K562 (cell line): ENCODE data around the gene NLRP10. TPM values are rescaled to one million over a fixed set of nuclear protein-coding genes. Genes with fewer than 3 reads are reported as not detected.

Source experiments
- ATAC-seq: fragments of 200-7000 bp; cut with Tn5 transposase; 3 replicates; pipeline ENCODE4 v1.9.1; 2020; ENCODE audit warnings: moderate library complexity
- BruUV-seq: library from RNA; stranded (reverse); fragments of 400-500 nt; replicated peaks from 2 replicates; lab custom pipeline; 2021; lab: Mats Ljungman, UMichigan
- CTCF ChIA-PET: fragments of 300-600 bp; formaldehyde crosslinking; extraction: SDS; loops from one replicate; lab custom pipeline; 2021; ENCODE audit warnings: low intra/inter-chr PET ratio; lab: Yijun Ruan, JAX
- POLR2A ChIA-PET: fragments of 300-600, 350-650 bp; sonication (Branson Sonifier 250); formaldehyde crosslinking; extraction: SDS; loops from one replicate; lab custom pipeline; 2021; ENCODE audit warnings: antibody characterized with exemption, inconsistent platforms; lab: Yijun Ruan, JAX
- DNase-seq, 4 experiments: peaks; one replicate each; pipeline versions ENCODE4 v3.0.0 to v3.0.0-alpha.2; 2011 to 2018; ENCODE audit warnings: low spot score in 3 of 4, mixed read lengths in 3 of 4; ENCODE audit errors: extremely low read depth in 1 of 4
- FAIRE-seq: peaks from 2 replicates; lab custom pipeline; 2011; peaks lifted over from hg19 to GRCh38; lab: Jason Lieb, UNC
- H2AFZ ChIP-seq: 2 replicates; pipeline ENCODE4 v1.6.0; 2011; ENCODE audit warnings: low read depth, low read length, control low read depth, inconsistent platforms
- H3K27ac ChIP-seq: fragments of 200-600 bp; 3 replicates; pipeline ENCODE4 v1.8.0; 2011; ENCODE audit warnings: low read depth, mild to moderate bottlenecking, control low read depth, inconsistent platforms, low read length, moderate library complexity, mixed read lengths; ENCODE audit errors: extremely low read depth
- H3K27me3 ChIP-seq, 2 experiments: fragments of 300-600 bp in 1 of 2; 2 replicates in 1 of 2; 3 replicates in 1 of 2; pipeline versions ENCODE4 v1.6.0 to v1.8.0; 2011; ENCODE audit warnings: inconsistent platforms in 2 of 2, low read length in 2 of 2, mild to moderate bottlenecking in 1 of 2, mixed read lengths in 1 of 2, moderate library complexity in 1 of 2; ENCODE audit not compliant: control insufficient read depth in 2 of 2, insufficient read depth in 2 of 2
- H3K36me3 ChIP-seq: fragments of 300-600 bp; 3 replicates; pipeline ENCODE4 v1.8.0; 2011; ENCODE audit warnings: mild to moderate bottlenecking, low read length, inconsistent platforms; ENCODE audit not compliant: control insufficient read depth, insufficient read depth
- H3K4me1 ChIP-seq, 2 experiments: fragments of 200-600 bp in 1 of 2; replicated peaks in 1 of 2; 2 replicates in 1 of 2; 3 replicates in 1 of 2; pipeline versions ENCODE4 v1.5.1 to v1.8.0; 2011; ENCODE audit warnings: inconsistent platforms in 2 of 2, low read length in 2 of 2, mild to moderate bottlenecking in 1 of 2, mixed read lengths in 1 of 2, moderate library complexity in 1 of 2; ENCODE audit not compliant: control insufficient read depth in 2 of 2, insufficient read depth in 2 of 2
- H3K4me2 ChIP-seq: 2 replicates; pipeline ENCODE4 v1.6.1; 2011; ENCODE audit warnings: low read length, control low read depth, inconsistent platforms, mixed read lengths; ENCODE audit not compliant: insufficient read depth
- H3K4me3 ChIP-seq: fragments of 200-600 bp; sonication (generic), shearing (Covaris generic); 2 replicates; pipeline ENCODE4 v1.5.1; 2016; ENCODE audit warnings: control low read depth, inconsistent platforms
- H3K79me2 ChIP-seq: fragments of 200-600 bp; 3 replicates; pipeline ENCODE4 v1.8.0; 2011; ENCODE audit warnings: low read length, inconsistent platforms; ENCODE audit not compliant: control insufficient read depth, insufficient read depth
- H3K9ac ChIP-seq, 2 experiments: 2 replicates each; pipeline versions ENCODE4 v1.6.0 to v1.6.1; 2011; ENCODE audit warnings: low read depth in 2 of 2, low read length in 2 of 2, control low read depth in 1 of 2, inconsistent platforms in 1 of 2, mild to moderate bottlenecking in 1 of 2, mixed read lengths in 1 of 2; ENCODE audit not compliant: insufficient read depth in 1 of 2
- H3K9me1 ChIP-seq: one replicate; pipeline ENCODE4 v1.6.0; 2011; ENCODE audit warnings: inconsistent platforms, mild to moderate bottlenecking, low read length, moderate library complexity; ENCODE audit not compliant: control insufficient read depth, insufficient read depth
- H3K9me3 ChIP-seq: replicated peaks from 2 replicates; pipeline ENCODE4 v1.5.1; 2011; ENCODE audit warnings: low read depth, low read length, inconsistent platforms; ENCODE audit not compliant: control insufficient read depth, insufficient read depth
- H4K20me1 ChIP-seq: replicated peaks from 2 replicates; pipeline ENCODE4 v1.6.1; 2011; ENCODE audit warnings: low read length, inconsistent platforms, mixed read lengths; ENCODE audit not compliant: control insufficient read depth, insufficient read depth
- ERF ChIP-seq: fragments of 450-650 bp; formaldehyde crosslinking; IDR thresholded peaks from 2 replicates; pipeline ENCODE4 v1.4.0; 2020; ENCODE audit warnings: mild to moderate bottlenecking, mixed read lengths
- JUNB ChIP-seq: fragments of 450-650 bp; formaldehyde crosslinking; conservative IDR thresholded peaks from 2 replicates; pipeline ENCODE4 v1.4.0; 2020; ENCODE audit warnings: mild to moderate bottlenecking
- KAT7 ChIP-seq: sonication (generic); formaldehyde crosslinking; IDR thresholded peaks from 2 replicates; pipeline ENCODE4 v1.8.0; 2022; ENCODE audit warnings: missing genetic modification reagents, mild to moderate bottlenecking, borderline replicate concordance
- MAFF ChIP-seq: IDR thresholded peaks from 2 replicates; pipeline ENCODE4 v1.6.1; 2012; ENCODE audit warnings: low read length, improper control_type of control experiment
- MCM7 ChIP-seq, 2 experiments: fragments of 450-650 bp; IDR thresholded peaks; 2 replicates each; pipeline ENCODE4 v1.6.1; 2016 to 2018
- NBN ChIP-seq: fragments of 450-650 bp; IDR thresholded peaks from 2 replicates; pipeline ENCODE4 v1.6.1; 2016; ENCODE audit warnings: low read depth, mild to moderate bottlenecking
- RNF2 ChIP-seq: sonication (generic); IDR thresholded peaks from 2 replicates; pipeline ENCODE4 v1.6.1; 2016
- U2AF2 ChIP-seq: fragments of 200-400 bp; formaldehyde crosslinking; optimal IDR thresholded peaks from 2 replicates; pipeline ENCODE3; 2017; ENCODE audit warnings: low read depth, mild to moderate bottlenecking, low read length
- ZNF274 ChIP-seq: IDR thresholded peaks from 2 replicates; pipeline ENCODE4 v1.6.1; 2011; ENCODE audit warnings: low read depth, mild to moderate bottlenecking, low read length, moderate library complexity, borderline replicate concordance
- ZNF384 ChIP-seq: IDR thresholded peaks from 2 replicates; pipeline ENCODE4 v1.6.1; 2012; ENCODE audit warnings: low read depth, low read length, improper control_type of control experiment
- ZNF707 ChIP-seq: fragments of 250-450 bp; sonication (Bioruptor Pico); conservative IDR thresholded peaks from 2 replicates; pipeline ENCODE4 v1.8.0; 2022; ENCODE audit warnings: inconsistent platforms, mild to moderate bottlenecking, moderate library complexity
- WGBS: fragments of 100-300 bp; shearing (Covaris generic); methylation state at CpG from one replicate; pipeline ENCODE4 v1.1.6; 2016; ENCODE audit warnings: low coverage, mixed read lengths; ENCODE audit not compliant: insufficient coverage; ENCODE audit errors: missing lambda C conversion rate; 5-methylcytosine and 5-hydroxymethylcytosine counted together
- in situ Hi-C: fragments of 300-500 bp; cut with MboI; formaldehyde crosslinking; loops from 4 replicates; pipeline ENCODE4 v1.15.0; 2018; ENCODE audit warnings: inconsistent platforms, mixed read lengths
- intact Hi-C: fragments of 100-400 bp; cut with micrococcal nuclease; formaldehyde crosslinking; loops from 2 replicates; pipeline ENCODE4 v1.14.2; 2022
- polyA plus RNA-seq, 8 experiments: library from polyadenylated mRNA; depleted of rRNA in 4 of 8; stranded (reverse) in 5 of 8; unstranded in 3 of 8; fragments of >200 nt; fragmentation: Nextera tagmentation in 2 of 8; fragmentation: Illumina TruSeq in 1 of 8; extraction: Ambion mirVana in 2 of 8; extraction: Trizol in 1 of 8; gene quantifications; 2 replicates each; pipeline versions ENCODE4 v1.2.1 to v1.2.3, GENCODE V29; 2011 to 2014; ENCODE audit warnings: inconsistent platforms in 1 of 8, missing spikeins in 1 of 8
- total RNA-seq, 7 experiments: library from RNA; depleted of rRNA in 6 of 7; stranded (reverse); fragments of >200 nt in 6 of 7; fragmentation: Illumina TruSeq in 2 of 7; extraction: Trizol in 2 of 7; gene quantifications; 2 replicates each; pipeline versions ENCODE4 v1.2.1 to v1.2.3, GENCODE V29; 2011 to 2021; ENCODE audit warnings: low replicate concordance in 1 of 7
- TF ChIP-seq, protein P1 (sequence below): sonication (generic); formaldehyde crosslinking; IDR thresholded peaks from 2 replicates; pipeline ENCODE4 v1.8.1; 2023; ENCODE audit warnings: mild to moderate bottlenecking, missing genetic modification reagents
- TF ChIP-seq, protein P2 (sequence below): fragments of 250-450 bp; sonication (Bioruptor Pico); IDR thresholded peaks from 2 replicates; pipeline ENCODE4 v1.5.0; 2020; ENCODE audit warnings: mild to moderate bottlenecking

The NLRP10 gene
- total and polyA plus RNA-seq, 9 of the 15 experiments (the other 6 are each of a cell fraction or from before 2014, with no cell fraction given), result 0.04 to 0.14 (median 0.09) TPM; not detected in 6

DNA sequence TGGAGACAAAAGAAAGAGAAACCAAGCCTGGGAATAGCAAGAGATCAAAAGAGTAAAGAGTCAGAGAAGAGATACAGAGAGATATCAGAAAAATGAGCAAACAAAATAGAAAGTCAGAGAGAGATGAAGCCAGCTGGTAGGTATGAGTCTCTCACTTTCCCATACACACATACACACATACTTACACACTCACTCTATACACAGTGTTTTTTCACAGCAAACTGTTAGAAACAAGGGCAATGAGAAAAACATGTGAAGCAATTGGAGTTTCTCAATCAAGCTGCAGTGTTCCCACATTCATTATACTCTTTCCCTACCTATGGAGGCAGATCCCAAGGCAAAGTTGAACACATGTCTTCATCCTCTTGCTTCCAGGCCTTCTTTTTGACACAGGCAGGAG is 2.6 kb upstream of the NLRP10 start:
- ChIA-PET POLR2A (no interaction called here), CTCF (no interaction called here)
- Histone ChIP-seq H3K4me2 (no peak overlapping the region), H3K9me1 (no peaks in the 10 kb centered on the region), H2AFZ (no peak overlapping the region), H3K27ac (no peak overlapping the region), H3K4me3 (no peak overlapping the region), H3K9ac (no peak overlapping the region), H3K36me3 (no peaks in the 10 kb centered on the region), H3K9me3 (no peaks in the 10 kb centered on the region), H4K20me1 (no peaks in the 10 kb centered on the region), H3K79me2 (no peaks in the 10 kb centered on the region), H3K27me3 (no peaks in the 10 kb centered on the region), H3K4me1 (0 out of 5 replicates have a peak, but pooled peaks cover 0 to 2% of the 10 kb centered on the region in 2 experiments)
- intact Hi-C loops (no loop called here), in situ Hi-C loops (no loop called here)
- ATAC-seq (no peak), DNase-seq (no peak), FAIRE-seq (no peak)
- TF ChIP-seq MCM7 (IDR thresholded peaks at IDR 0.05) (no peak), NBN (no peak), MAFF (no peak), ERF (CRISPR knock-in tag) (no peak), U2AF2 (no peak), ZNF274 (no peak), RNF2 (no peak), KAT7 (CRISPR knock-in tag) (no peak)
- no TSS peak for BruUV-seq

DNA sequence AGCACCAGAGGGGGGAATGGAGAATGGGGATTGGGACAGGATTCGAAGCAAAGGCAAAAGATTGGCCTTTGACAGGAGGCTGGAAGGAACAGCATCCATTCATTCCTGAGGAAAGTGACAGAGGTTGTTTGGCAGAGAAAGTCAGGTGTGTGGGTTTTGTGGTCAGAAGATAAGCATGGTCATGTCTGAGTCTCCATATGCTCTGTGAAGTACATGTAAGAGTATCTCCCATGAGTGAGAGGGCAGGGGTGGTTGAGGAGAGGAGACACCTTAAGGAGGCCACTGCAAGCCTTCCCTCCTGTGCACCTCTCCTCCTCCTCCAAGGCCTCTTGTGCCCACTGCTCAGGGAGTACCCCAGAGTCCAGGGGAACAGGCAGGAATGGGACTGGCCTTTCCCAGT is 1.9 kb upstream of the NLRP10 start:
- Histone ChIP-seq H3K4me1 (peaks cover 0 to 3% of the 10 kb centered on the region in 2 experiments; a peak in 1 of 5 replicates), H3K36me3 (no peaks in the 10 kb centered on the region), H3K4me3 (no peak overlapping the region), H3K9ac (no peak overlapping the region), H3K27ac (no peak overlapping the region), H3K79me2 (no peaks in the 10 kb centered on the region), H4K20me1 (no peaks in the 10 kb centered on the region), H2AFZ (no peak overlapping the region), H3K4me2 (no peak overlapping the region), H3K9me3 (no peaks in the 10 kb centered on the region), H3K27me3 (no peaks in the 10 kb centered on the region), H3K9me1 (no peaks in the 10 kb centered on the region)
- ATAC-seq (no peak; the same call in 2 of the 3 replicates), DNase-seq (no peak), FAIRE-seq (no peak)
- BruUV-seq, result no TSS peak
- WGBS, result 0% methylated on average over 1 of the region's 1 CpG
- intact Hi-C loops (no loop called here), in situ Hi-C loops (no loop called here)
- ChIA-PET POLR2A (no interaction called here), CTCF (no interaction called here)
- TF ChIP-seq JUNB (CRISPR knock-in tag) (no peak), ZNF384 (no peak), ZNF707 (CRISPR knock-in tag) (no peak)
- TF ChIP-seq, protein P1, sequence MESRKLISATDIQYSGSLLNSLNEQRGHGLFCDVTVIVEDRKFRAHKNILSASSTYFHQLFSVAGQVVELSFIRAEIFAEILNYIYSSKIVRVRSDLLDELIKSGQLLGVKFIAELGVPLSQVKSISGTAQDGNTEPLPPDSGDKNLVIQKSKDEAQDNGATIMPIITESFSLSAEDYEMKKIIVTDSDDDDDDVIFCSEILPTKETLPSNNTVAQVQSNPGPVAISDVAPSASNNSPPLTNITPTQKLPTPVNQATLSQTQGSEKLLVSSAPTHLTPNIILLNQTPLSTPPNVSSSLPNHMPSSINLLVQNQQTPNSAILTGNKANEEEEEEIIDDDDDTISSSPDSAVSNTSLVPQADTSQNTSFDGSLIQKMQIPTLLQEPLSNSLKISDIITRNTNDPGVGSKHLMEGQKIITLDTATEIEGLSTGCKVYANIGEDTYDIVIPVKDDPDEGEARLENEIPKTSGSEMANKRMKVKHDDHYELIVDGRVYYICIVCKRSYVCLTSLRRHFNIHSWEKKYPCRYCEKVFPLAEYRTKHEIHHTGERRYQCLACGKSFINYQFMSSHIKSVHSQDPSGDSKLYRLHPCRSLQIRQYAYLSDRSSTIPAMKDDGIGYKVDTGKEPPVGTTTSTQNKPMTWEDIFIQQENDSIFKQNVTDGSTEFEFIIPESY, result no peak
- TF ChIP-seq, protein P2, sequence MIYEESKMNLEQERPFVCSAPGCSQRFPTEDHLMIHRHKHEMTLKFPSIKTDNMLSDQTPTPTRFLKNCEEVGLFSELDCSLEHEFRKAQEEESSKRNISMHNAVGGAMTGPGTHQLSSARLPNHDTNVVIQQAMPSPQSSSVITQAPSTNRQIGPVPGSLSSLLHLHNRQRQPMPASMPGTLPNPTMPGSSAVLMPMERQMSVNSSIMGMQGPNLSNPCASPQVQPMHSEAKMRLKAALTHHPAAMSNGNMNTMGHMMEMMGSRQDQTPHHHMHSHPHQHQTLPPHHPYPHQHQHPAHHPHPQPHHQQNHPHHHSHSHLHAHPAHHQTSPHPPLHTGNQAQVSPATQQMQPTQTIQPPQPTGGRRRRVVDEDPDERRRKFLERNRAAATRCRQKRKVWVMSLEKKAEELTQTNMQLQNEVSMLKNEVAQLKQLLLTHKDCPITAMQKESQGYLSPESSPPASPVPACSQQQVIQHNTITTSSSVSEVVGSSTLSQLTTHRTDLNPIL (CRISPR knock-in tag), result no peak
